B cell (primary cell): ENCODE data around the gene SEZ6L. TPM values are rescaled to one million over a fixed set of nuclear protein-coding genes. Genes with fewer than 3 reads are reported as not detected.

Source experiments
- ATAC-seq: fragments of 200-7000 bp; cut with Tn5 transposase; one replicate; pipeline ENCODE4 v1.10.0; 2021; ENCODE audit warnings: low read depth, mild to moderate bottlenecking, moderate number of reproducible peaks, moderate library complexity
- CTCF ChIA-PET: fragments of 350-600 bp; sonication (Branson Sonifier 250); formaldehyde crosslinking; loops from one replicate; lab custom pipeline; 2021; ENCODE audit warnings: antibody characterized with exemption, inconsistent platforms; lab: Charles Lee
- POLR2A ChIA-PET: fragments of 350-600 bp; sonication (Branson Sonifier 250); formaldehyde crosslinking; loops from one replicate; lab custom pipeline; 2021; ENCODE audit warnings: antibody characterized with exemption; lab: Charles Lee
- DNase-seq: peaks from one replicate; pipeline ENCODE4 v3.0.0; 2013
- H2AFZ ChIP-seq: 2 replicates; pipeline ENCODE4 v1.6.1; 2012; ENCODE audit warnings: mild to moderate bottlenecking, low read depth, low read length; ENCODE audit not compliant: insufficient read depth, poor library complexity, severe bottlenecking
- H3K27ac ChIP-seq, 2 donors: 1 replicate in 1 of 2; 2 replicates in 1 of 2; pipeline ENCODE4 v1.5.1; 2012 to 2013; ENCODE audit warnings: low read length in 2 of 2, mild to moderate bottlenecking in 2 of 2, moderate library complexity in 1 of 2
- H3K27me3 ChIP-seq, 4 experiments: fragments of 200-600 bp in 1 of 4; sonication (generic) in 1 of 4; replicated peaks in 1 of 4; 1 replicate in 2 of 4; 2 replicates in 2 of 4; pipeline versions ENCODE4 v1.6.1 to v1.7.0; 2013 to 2016; ENCODE audit warnings: low read length in 3 of 4, mild to moderate bottlenecking in 2 of 4, mixed read lengths in 1 of 4, moderate library complexity in 1 of 4; ENCODE audit not compliant: insufficient read depth in 4 of 4, control insufficient read depth in 3 of 4; ENCODE audit errors: control extremely low read depth in 1 of 4
- H3K36me3 ChIP-seq, 2 experiments: replicated peaks in 1 of 2; 1 replicate in 1 of 2; 2 replicates in 1 of 2; pipeline versions ENCODE4 v1.6.1 to v1.7.1; 2013; ENCODE audit warnings: low read length in 1 of 2; ENCODE audit not compliant: insufficient read depth in 2 of 2, control insufficient read depth in 1 of 2; ENCODE audit errors: control extremely low read depth in 1 of 2, extremely low read depth in 1 of 2
- H3K4me1 ChIP-seq, 2 donors: fragments of 200-600 bp in 1 of 2; sonication (generic) in 1 of 2; 1 replicate in 1 of 2; 2 replicates in 1 of 2; pipeline versions ENCODE4 v1.5.1 to v1.6.1; 2013 to 2017; ENCODE audit warnings: low read length in 2 of 2; ENCODE audit not compliant: control insufficient read depth in 2 of 2, insufficient read depth in 2 of 2
- H3K4me2 ChIP-seq: replicated peaks from 2 replicates; pipeline ENCODE3; 2012; ENCODE audit warnings: mild to moderate bottlenecking, low read depth, low read length; ENCODE audit not compliant: poor library complexity, severe bottlenecking
- H3K4me3 ChIP-seq, 5 experiments: fragments of 200-600 bp in 1 of 5; sonication (generic) in 1 of 5; 1 replicate in 3 of 5; 2 replicates in 2 of 5; pipeline versions ENCODE4 v1.5.1 to v1.7.0; 2011 to 2016; ENCODE audit warnings: low read length in 4 of 5, mild to moderate bottlenecking in 4 of 5, low read depth in 2 of 5, control low read depth in 1 of 5, moderate library complexity in 1 of 5; ENCODE audit not compliant: insufficient read depth in 1 of 5; ENCODE audit errors: control extremely low read depth in 1 of 5, extremely low read depth in 1 of 5
- H3K79me2 ChIP-seq: fragments of 200-600 bp; sonication (generic); one replicate; pipeline ENCODE4 v1.6.0; 2016; ENCODE audit warnings: low read length; ENCODE audit not compliant: control insufficient read depth, insufficient read depth
- H3K9ac ChIP-seq: fragments of 200-600 bp; sonication (generic); 2 replicates; pipeline ENCODE4 v1.6.1; 2017; ENCODE audit warnings: mild to moderate bottlenecking, low read length, moderate library complexity
- H3K9me3 ChIP-seq, 3 donors: one replicate each; pipeline versions ENCODE4 v1.6.1 to v1.7.1; 2013; ENCODE audit warnings: low read length in 2 of 3; ENCODE audit not compliant: control insufficient read depth in 2 of 3, insufficient read depth in 1 of 3; ENCODE audit errors: control extremely low read depth in 1 of 3
- H4K20me1 ChIP-seq: 2 replicates; pipeline ENCODE4 v1.6.0; 2012; ENCODE audit warnings: mild to moderate bottlenecking, low read length; ENCODE audit not compliant: insufficient read depth, control insufficient read depth, poor library complexity, severe bottlenecking
- H3K27ac Mint-ChIP-seq: one replicate; pipeline ENCODE4 v1.8.0; 2021; ENCODE audit warnings: mixed read lengths
- H3K27me3 Mint-ChIP-seq: one replicate; pipeline ENCODE4 v1.8.0; 2021; ENCODE audit warnings: mixed read lengths
- H3K4me1 Mint-ChIP-seq: one replicate; pipeline ENCODE4 v1.8.0; 2021; ENCODE audit warnings: mixed read lengths
- H3K4me3 Mint-ChIP-seq: one replicate; pipeline ENCODE4 v1.8.0; 2021; ENCODE audit warnings: mixed read lengths
- H3K9me3 Mint-ChIP-seq: one replicate; pipeline ENCODE4 v1.8.0; 2022; ENCODE audit warnings: mixed read lengths; ENCODE audit not compliant: insufficient read depth
- EZH2 ChIP-seq: IDR thresholded peaks from 2 replicates; pipeline ENCODE4 v1.6.1; 2012; ENCODE audit warnings: borderline replicate concordance, low read depth, mild to moderate bottlenecking, moderate library complexity, low read length; ENCODE audit not compliant: insufficient read depth, poor library complexity, severe bottlenecking
- WGBS: methylation state at CpG from one replicate; pipeline ENCODE4 v1.1.5; 2013; ENCODE audit warnings: missing lambda C conversion rate; ENCODE audit not compliant: insufficient coverage; 5-methylcytosine and 5-hydroxymethylcytosine counted together
- intact Hi-C: fragments of 100-400 bp; cut with micrococcal nuclease; formaldehyde crosslinking; loops from one replicate; pipeline ENCODE4 v1.10.0; 2022
- polyA plus RNA-seq: library from polyadenylated mRNA; depleted of rRNA; stranded (reverse); fragments of >200 nt; gene quantifications from 2 replicates; pipeline ENCODE4 v1.2.3, GENCODE V29; 2012
- total RNA-seq, 2 donors: library from RNA; stranded (reverse); fragments of 120-200 nt in 1 of 2; gene quantifications; 1 replicate in 1 of 2; 2 replicates in 1 of 2; pipeline versions ENCODE4 v1.2.3 to v1.2.4, GENCODE V29; 2013 to 2022
- TF ChIP-seq, protein P1 (sequence below): fragments of 200-600 bp; IDR thresholded peaks from one replicate; pipeline ENCODE4 v1.8.0; 2022; ENCODE audit warnings: antibody characterized with exemption, mild to moderate bottlenecking

SEZ6L gene
- total and polyA plus RNA-seq, 2 donors (not counting 1 experiment from before 2014, with no cell fraction given), result 0.04 TPM; not detected in 1

DNA sequence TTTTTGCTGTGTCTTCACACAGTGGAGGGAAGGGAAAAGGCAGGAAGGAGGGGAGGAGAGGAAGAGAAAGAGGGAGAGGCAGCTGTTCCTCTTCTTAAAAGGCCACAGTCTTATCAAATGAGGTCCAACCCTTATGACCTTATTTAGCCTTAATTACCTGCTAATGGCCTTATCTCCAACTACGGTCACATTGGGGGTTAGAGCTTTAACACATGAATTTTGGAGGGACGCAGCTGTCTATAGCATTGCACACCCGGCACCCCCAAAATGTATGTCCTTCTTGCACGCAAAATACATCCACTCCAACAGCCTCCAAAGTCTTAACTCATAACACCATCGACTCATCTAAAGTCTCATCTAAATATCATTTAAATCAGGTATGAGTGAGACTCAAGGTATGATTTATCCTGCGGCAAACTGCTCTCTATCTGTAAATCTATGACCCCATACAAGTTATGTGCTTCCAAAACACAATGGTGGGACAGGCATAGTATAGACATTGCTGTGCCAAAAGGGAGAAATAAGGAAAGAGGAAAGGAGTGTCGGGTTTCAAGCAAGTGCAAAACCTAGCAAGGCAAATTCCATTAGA is 214.8 kb downstream of the SEZ6L start:
- Histone ChIP-seq H3K27me3 (peaks cover 0 to 12% (median 9%) of the 10 kb centered on the region in 4 experiments), H3K79me2 (no peaks in the 10 kb centered on the region), H3K4me3 (no peak overlapping the region), H3K27ac (no peak overlapping the region), H3K4me2 (no peak overlapping the region), H3K36me3 (no peaks in the 10 kb centered on the region), H3K9ac (no peak overlapping the region), H3K9me3 (peaks cover 0 to 3% (median 0%) of the 10 kb centered on the region in 3 donors), H4K20me1 (no peaks in the 10 kb centered on the region), H3K4me1 (no peaks in the 10 kb centered on the region), H2AFZ (no peak overlapping the region)
- no peak for ATAC-seq
- POLR2A ChIA-PET, result no interaction called here
- DNase-seq, result no peak
- no peak for TF ChIP-seq EZH2
- TF ChIP-seq, protein P1, sequence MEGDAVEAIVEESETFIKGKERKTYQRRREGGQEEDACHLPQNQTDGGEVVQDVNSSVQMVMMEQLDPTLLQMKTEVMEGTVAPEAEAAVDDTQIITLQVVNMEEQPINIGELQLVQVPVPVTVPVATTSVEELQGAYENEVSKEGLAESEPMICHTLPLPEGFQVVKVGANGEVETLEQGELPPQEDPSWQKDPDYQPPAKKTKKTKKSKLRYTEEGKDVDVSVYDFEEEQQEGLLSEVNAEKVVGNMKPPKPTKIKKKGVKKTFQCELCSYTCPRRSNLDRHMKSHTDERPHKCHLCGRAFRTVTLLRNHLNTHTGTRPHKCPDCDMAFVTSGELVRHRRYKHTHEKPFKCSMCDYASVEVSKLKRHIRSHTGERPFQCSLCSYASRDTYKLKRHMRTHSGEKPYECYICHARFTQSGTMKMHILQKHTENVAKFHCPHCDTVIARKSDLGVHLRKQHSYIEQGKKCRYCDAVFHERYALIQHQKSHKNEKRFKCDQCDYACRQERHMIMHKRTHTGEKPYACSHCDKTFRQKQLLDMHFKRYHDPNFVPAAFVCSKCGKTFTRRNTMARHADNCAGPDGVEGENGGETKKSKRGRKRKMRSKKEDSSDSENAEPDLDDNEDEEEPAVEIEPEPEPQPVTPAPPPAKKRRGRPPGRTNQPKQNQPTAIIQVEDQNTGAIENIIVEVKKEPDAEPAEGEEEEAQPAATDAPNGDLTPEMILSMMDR, result no peak
- intact Hi-C loops, result no loop called here
- no peaks in the 10 kb centered on the region for H3K4me1 Mint-ChIP-seq
- no peak overlapping the region for H3K27ac Mint-ChIP-seq
- WGBS, result 93% methylated on average over 3 of the region's 7 CpGs
- no peak overlapping the region for H3K4me3 Mint-ChIP-seq
- H3K27me3 Mint-ChIP-seq, result peaks cover 38% of the 10 kb centered on the region
- CTCF ChIA-PET, result interaction anchor here (1.2 to 2.7 kb wide), 2 partner anchors 17 to 20 kb away, joined by 3 to 12 read pairs; no protein-coding TSS in a partner anchor
- H3K9me3 Mint-ChIP-seq, result no peaks in the 10 kb centered on the region

GRCh38 chr22:26385164-26385563 is 215.9 kb downstream of the SEZ6L start:
- H3K4me1 Mint-ChIP-seq, result no peaks in the 10 kb centered on the region
- ChIA-PET POLR2A (no interaction called here), CTCF (interaction anchor here (0.6 to 2.7 kb wide), 5 partner anchors 18 to 99 kb away, joined by 3 to 12 read pairs (median 3); no protein-coding TSS in a partner anchor)
- WGBS, result no CpG with 5 or more reads among the region's 1 CpG
- no peaks in the 10 kb centered on the region for H3K9me3 Mint-ChIP-seq
- no peak overlapping the region for H3K9ac ChIP-seq
- H3K4me3 Mint-ChIP-seq, result no peak overlapping the region
- intact Hi-C loops, result no loop called here
- no peak overlapping the region for H3K4me2 ChIP-seq
- DNase-seq (no peak), ATAC-seq (no peak)
- H4K20me1 ChIP-seq, result no peaks in the 10 kb centered on the region
- no peak overlapping the region for H3K27ac ChIP-seq
- no peaks in the 10 kb centered on the region for H3K36me3 ChIP-seq
- no peak overlapping the region for H2AFZ ChIP-seq
- H3K27me3 ChIP-seq, result peaks cover 0 to 12% (median 8%) of the 10 kb centered on the region in 4 experiments
- no peak overlapping the region for H3K4me3 ChIP-seq
- no peaks in the 10 kb centered on the region for H3K79me2 ChIP-seq
- H3K27me3 Mint-ChIP-seq, result peaks cover 33% of the 10 kb centered on the region
- no peaks in the 10 kb centered on the region for H3K4me1 ChIP-seq
- H3K9me3 ChIP-seq, result no peaks in the 10 kb centered on the region
- TF ChIP-seq EZH2, result no peak
- TF ChIP-seq, protein P1, result no peak
- no peak overlapping the region for H3K27ac Mint-ChIP-seq
